IMR-90 (cell line): ENCODE measurements around the gene GLCE. TPM values are rescaled to one million over a fixed set of nuclear protein-coding genes. Genes with fewer than 3 reads are reported as not detected.

Experiments used
- ATAC-seq: fragments of 200-7000 bp; cut with Tn5 transposase; 2 replicates; pipeline ENCODE4 v1.9.1; 2020; ENCODE audit warnings: low read depth, mild to moderate bottlenecking, moderate library complexity
- BruUV-seq: library from RNA; stranded (reverse); fragments of 400-500 nt; replicated peaks from 2 replicates; lab custom pipeline; 2021; lab: Mats Ljungman, UMichigan
- CTCF ChIA-PET: fragments of 300-600 bp; formaldehyde crosslinking; extraction: SDS; loops from one replicate; lab custom pipeline; 2021; ENCODE audit warnings: antibody characterized with exemption; lab: Yijun Ruan, JAX
- POLR2A ChIA-PET: fragments of 300-600 bp; sonication (Branson Sonifier 250); formaldehyde crosslinking; loops from one replicate; lab custom pipeline; 2022; ENCODE audit warnings: antibody characterized with exemption; ENCODE audit not compliant: unreplicated experiment; lab: Charles Lee
- DNase-seq: peaks from one replicate; pipeline ENCODE4 v3.0.0; 2013
- H2AFZ ChIP-seq: replicated peaks from 2 replicates; pipeline ENCODE3; 2013; ENCODE audit warnings: low read length, mild to moderate bottlenecking; ENCODE audit not compliant: poor library complexity
- H2AK5ac ChIP-seq: 2 replicates; pipeline ENCODE4 v1.6.1; 2013; ENCODE audit warnings: low read depth, low read length, inconsistent platforms
- H2AK9ac ChIP-seq: replicated peaks from 2 replicates; pipeline ENCODE3; 2013; ENCODE audit warnings: mild to moderate bottlenecking, low read depth, low read length, moderate library complexity; ENCODE audit not compliant: poor library complexity
- H2BK120ac ChIP-seq: 2 replicates; pipeline ENCODE4 v1.6.1; 2013; ENCODE audit warnings: low read depth, low read length, inconsistent platforms
- H2BK15ac ChIP-seq: 3 replicates; pipeline ENCODE4 v1.6.1; 2013; ENCODE audit warnings: low read depth, low read length, inconsistent platforms
- H2BK20ac ChIP-seq: 2 replicates; pipeline ENCODE4 v1.6.1; 2013; ENCODE audit warnings: low read depth, mild to moderate bottlenecking, inconsistent platforms, low read length, moderate library complexity
- H2BK5ac ChIP-seq: 2 replicates; pipeline ENCODE4 v1.6.1; 2013; ENCODE audit warnings: mild to moderate bottlenecking, low read depth, low read length, inconsistent platforms; ENCODE audit not compliant: poor library complexity, severe bottlenecking
- H3K14ac ChIP-seq: replicated peaks from 2 replicates; pipeline ENCODE4 v1.6.1; 2013; ENCODE audit warnings: low read depth, low read length, inconsistent platforms
- H3K18ac ChIP-seq: 2 replicates; pipeline ENCODE4 v1.6.1; 2013; ENCODE audit warnings: low read depth, low read length, control low read depth
- H3K23ac ChIP-seq: 2 replicates; pipeline ENCODE4 v1.6.1; 2013; ENCODE audit warnings: low read depth, low read length, inconsistent platforms
- H3K27ac ChIP-seq: 2 replicates; pipeline ENCODE4 v1.5.1; 2013; ENCODE audit warnings: mild to moderate bottlenecking, control low read depth, low read length; ENCODE audit not compliant: insufficient read depth
- H3K27me3 ChIP-seq: 2 replicates; pipeline ENCODE4 v1.6.1; 2013; ENCODE audit warnings: low read length; ENCODE audit not compliant: control insufficient read depth, insufficient read depth
- H3K36me3 ChIP-seq: 2 replicates; pipeline ENCODE4 v1.6.1; 2013; ENCODE audit warnings: low read length, mixed read lengths; ENCODE audit not compliant: control insufficient read depth, insufficient read depth
- H3K4ac ChIP-seq: 2 replicates; pipeline ENCODE4 v1.6.1; 2013; ENCODE audit warnings: low read depth, low read length, inconsistent platforms
- H3K4me1 ChIP-seq: 2 replicates; pipeline ENCODE4 v1.6.1; 2013; ENCODE audit warnings: low read length, mixed read lengths; ENCODE audit not compliant: control insufficient read depth, insufficient read depth
- H3K4me2 ChIP-seq: 2 replicates; pipeline ENCODE4 v1.6.1; 2013; ENCODE audit warnings: low read depth, mild to moderate bottlenecking, control low read depth, low read length, moderate library complexity
- H3K4me3 ChIP-seq: 2 replicates; pipeline ENCODE4 v1.5.1; 2013; ENCODE audit warnings: low read depth, mild to moderate bottlenecking, control low read depth, low read length, moderate library complexity; ENCODE audit not compliant: insufficient read depth
- H3K56ac ChIP-seq: 2 replicates; pipeline ENCODE4 v1.6.1; 2013; ENCODE audit warnings: low read length, inconsistent platforms; ENCODE audit not compliant: insufficient read depth; ENCODE audit errors: extremely low read depth
- H3K79me1 ChIP-seq, 2 experiments: 2 replicates each; pipeline ENCODE4 v1.6.1; 2013; ENCODE audit warnings: low read length in 2 of 2, inconsistent platforms in 1 of 2, low read depth in 1 of 2
- H3K9ac ChIP-seq: 2 replicates; pipeline ENCODE4 v1.6.1; 2013; ENCODE audit warnings: low read depth, low read length, control low read depth
- H3K9me1 ChIP-seq: 2 replicates; pipeline ENCODE4 v1.6.1; 2013; ENCODE audit warnings: low read length, inconsistent platforms; ENCODE audit not compliant: insufficient read depth
- H3K9me3 ChIP-seq: 2 replicates; pipeline ENCODE4 v1.6.1; 2013; ENCODE audit warnings: low read length; ENCODE audit not compliant: control insufficient read depth, insufficient read depth
- H4K20me1 ChIP-seq: 2 replicates; pipeline ENCODE4 v1.6.1; 2013; ENCODE audit warnings: low read length, inconsistent platforms; ENCODE audit not compliant: insufficient read depth
- H4K5ac ChIP-seq: 2 replicates; pipeline ENCODE4 v1.6.1; 2013; ENCODE audit warnings: mild to moderate bottlenecking, low read depth, low read length, control low read depth
- H4K8ac ChIP-seq, 2 experiments: 2 replicates each; pipeline ENCODE4 v1.6.1; 2013; ENCODE audit warnings: low read depth in 2 of 2, low read length in 2 of 2, control low read depth in 1 of 2, inconsistent platforms in 1 of 2
- H4K91ac ChIP-seq: 2 replicates; pipeline ENCODE4 v1.6.1; 2013; ENCODE audit warnings: low read depth, low read length, inconsistent platforms; ENCODE audit not compliant: insufficient read depth
- BHLHE40 ChIP-seq: fragments of 150-350 bp; IDR thresholded peaks from 2 replicates; pipeline ENCODE4 v1.6.1; 2016; ENCODE audit warnings: mild to moderate bottlenecking, low read depth, low read length
- CHD1 ChIP-seq: IDR thresholded peaks from 2 replicates; pipeline ENCODE4 v1.6.1; 2012; ENCODE audit warnings: low read depth, low read length, improper control_type of control experiment
- MAFK ChIP-seq: IDR thresholded peaks from 2 replicates; pipeline ENCODE4 v1.6.1; 2012; ENCODE audit warnings: low read depth, low read length, improper control_type of control experiment
- MAZ ChIP-seq: IDR thresholded peaks from 2 replicates; pipeline ENCODE4 v1.6.1; 2012; ENCODE audit warnings: low read depth, mild to moderate bottlenecking, low read length, improper control_type of control experiment, moderate library complexity, borderline replicate concordance
- NFE2L2 ChIP-seq: fragments of 150-350 bp; IDR thresholded peaks from 2 replicates; pipeline ENCODE4 v1.6.1; 2016; ENCODE audit warnings: low read depth, mild to moderate bottlenecking, low read length
- RAD21 ChIP-seq: IDR thresholded peaks from 2 replicates; pipeline ENCODE4 v1.6.1; 2012; ENCODE audit warnings: low read length, improper control_type of control experiment
- RCOR1 ChIP-seq: IDR thresholded peaks from 2 replicates; pipeline ENCODE4 v1.6.1; 2012; ENCODE audit warnings: mild to moderate bottlenecking, low read length, improper control_type of control experiment; ENCODE audit not compliant: insufficient replicate concordance
- RFX5 ChIP-seq: IDR thresholded peaks from 2 replicates; pipeline ENCODE4 v1.8.0; 2012; ENCODE audit warnings: low read depth, mild to moderate bottlenecking, low read length, moderate library complexity
- SMC3 ChIP-seq: fragments of 150-350 bp; IDR thresholded peaks from 2 replicates; pipeline ENCODE4 v1.6.1; 2016; ENCODE audit warnings: low read depth, mild to moderate bottlenecking, antibody characterized with exemption, low read length, moderate library complexity
- WGBS, 2 experiments: methylation state at CpG; one replicate each; pipeline versions ENCODE4 v1.1.5 to v1.1.7; 2013; ENCODE audit warnings: missing lambda C conversion rate in 2 of 2; ENCODE audit not compliant: insufficient read length in 1 of 2; ENCODE audit errors: extremely low coverage in 2 of 2; 5-methylcytosine and 5-hydroxymethylcytosine counted together
- dilution Hi-C: fragments of 300-500 bp; cut with HindIII; formaldehyde crosslinking; loops from one replicate; pipeline ENCODE4 v1.14.3; 2018; ENCODE audit warnings: low sequenced_read_pairs; ENCODE audit not compliant: unreplicated experiment
- in situ Hi-C: fragments of 300-500 bp; cut with MboI; formaldehyde crosslinking; loops from 3 replicates; pipeline ENCODE4 v1.14.3; 2019; ENCODE audit warnings: low sequenced_read_pairs, inconsistent platforms, mixed read lengths
- intact Hi-C: fragments of 100-400 bp; cut with micrococcal nuclease; formaldehyde crosslinking; loops from 2 replicates; pipeline ENCODE4 v1.10.0; 2022
- polyA plus RNA-seq, 3 experiments: library from polyadenylated mRNA; depleted of rRNA; stranded (reverse); fragments of >200 nt; gene quantifications; 2 replicates each; pipeline ENCODE4 v1.2.3, GENCODE V29; 2012; ENCODE audit warnings: low replicate concordance in 1 of 3
- total RNA-seq: library from RNA; depleted of rRNA; stranded (reverse); fragments of >200 nt; gene quantifications from 2 replicates; pipeline ENCODE4 v1.2.3, GENCODE V29; 2012
- TF ChIP-seq, protein P1 (sequence below): conservative IDR thresholded peaks from 2 replicates; pipeline ENCODE4 v1.5.1; 2012; ENCODE audit warnings: mild to moderate bottlenecking, low read depth, low read length, improper control_type of control experiment

Gene GLCE
- total and polyA plus RNA-seq, 2 of the 4 experiments (the other 2 are of a cell fraction), result 15.3 to 29.6 TPM

GRCh38 chr15:69117431-69117871, 43.0 kb upstream of the GLCE start:
- no peak overlapping the region for H3K56ac ChIP-seq
- H3K4ac ChIP-seq, result no peak overlapping the region
- H3K4me2 ChIP-seq, result peak overlapping the region; percentile 49
- no peak overlapping the region for H3K14ac ChIP-seq
- no peak overlapping the region for H4K8ac ChIP-seq
- no peak overlapping the region for H2AK5ac ChIP-seq
- no peaks in the 10 kb centered on the region; the same call in 1 of the 2 replicates for H3K9me1 ChIP-seq
- no peak overlapping the region for H3K18ac ChIP-seq
- no peaks in the 10 kb centered on the region for H3K9me3 ChIP-seq
- peaks cover 83% of the 10 kb centered on the region for H3K27me3 ChIP-seq
- H3K4me1 ChIP-seq, result peaks cover 4% of the 10 kb centered on the region; the same call in 1 of the 2 replicates
- H2AFZ ChIP-seq, result peak overlapping the region; percentile 23
- no peaks in the 10 kb centered on the region for H3K79me1 ChIP-seq
- no peak overlapping the region for H3K9ac ChIP-seq
- no peak overlapping the region for H3K27ac ChIP-seq
- no peak overlapping the region for H3K23ac ChIP-seq
- ATAC-seq, result peak; percentile 14; the same call in 1 of the 2 replicates
- dilution Hi-C loops (no loop called here), in situ Hi-C loops (no loop called here), intact Hi-C loops (no loop called here)
- no peaks in the 10 kb centered on the region for H3K36me3 ChIP-seq
- CTCF ChIA-PET, result interaction anchor here (0.6 kb wide), 1 partner anchor 345 kb away, joined by 3 read pairs; no protein-coding TSS in a partner anchor
- H2AK9ac ChIP-seq, result no peak overlapping the region
- no peak overlapping the region for H2BK120ac ChIP-seq
- no peak overlapping the region for H2BK20ac ChIP-seq
- no peak overlapping the region for H2BK5ac ChIP-seq
- no peak overlapping the region; the same call in 1 of the 2 replicates for H4K5ac ChIP-seq
- no peak for DNase-seq
- POLR2A ChIA-PET, result no interaction called here
- no peak for TF ChIP-seq RCOR1
- TF ChIP-seq, protein P1, sequence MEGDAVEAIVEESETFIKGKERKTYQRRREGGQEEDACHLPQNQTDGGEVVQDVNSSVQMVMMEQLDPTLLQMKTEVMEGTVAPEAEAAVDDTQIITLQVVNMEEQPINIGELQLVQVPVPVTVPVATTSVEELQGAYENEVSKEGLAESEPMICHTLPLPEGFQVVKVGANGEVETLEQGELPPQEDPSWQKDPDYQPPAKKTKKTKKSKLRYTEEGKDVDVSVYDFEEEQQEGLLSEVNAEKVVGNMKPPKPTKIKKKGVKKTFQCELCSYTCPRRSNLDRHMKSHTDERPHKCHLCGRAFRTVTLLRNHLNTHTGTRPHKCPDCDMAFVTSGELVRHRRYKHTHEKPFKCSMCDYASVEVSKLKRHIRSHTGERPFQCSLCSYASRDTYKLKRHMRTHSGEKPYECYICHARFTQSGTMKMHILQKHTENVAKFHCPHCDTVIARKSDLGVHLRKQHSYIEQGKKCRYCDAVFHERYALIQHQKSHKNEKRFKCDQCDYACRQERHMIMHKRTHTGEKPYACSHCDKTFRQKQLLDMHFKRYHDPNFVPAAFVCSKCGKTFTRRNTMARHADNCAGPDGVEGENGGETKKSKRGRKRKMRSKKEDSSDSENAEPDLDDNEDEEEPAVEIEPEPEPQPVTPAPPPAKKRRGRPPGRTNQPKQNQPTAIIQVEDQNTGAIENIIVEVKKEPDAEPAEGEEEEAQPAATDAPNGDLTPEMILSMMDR, result no peak
- no peak for TF ChIP-seq CHD1
- no peak for TF ChIP-seq RFX5
- TF ChIP-seq MAFK, result no peak
- TF ChIP-seq RAD21, result no peak
- TF ChIP-seq BHLHE40, result no peak
- no peak for TF ChIP-seq SMC3
- no peak for TF ChIP-seq NFE2L2
- no peak for TF ChIP-seq MAZ
- H3K4me3 ChIP-seq, result no peak overlapping the region; the same call in 1 of the 2 replicates
- BruUV-seq, result no TSS peak
- no peak overlapping the region for H4K91ac ChIP-seq
- H2BK15ac ChIP-seq, result no peak overlapping the region
- no peaks in the 10 kb centered on the region for H4K20me1 ChIP-seq
- WGBS, 2 experiments, result 0% methylated on average over 1 of the region's 7 CpGs; no CpG with 5 or more reads in 1 of the 2 experiments
